Activated CD4-positive, alpha-beta T cell treated with anti-CD3 and anti-CD28 coated beads for 36 hours (primary cell): ENCODE measurements around the gene DCLRE1C. TPM values are rescaled to one million over a fixed set of nuclear protein-coding genes. Genes with fewer than 3 reads are reported as not detected.
"Not testable (repeated sequence)": the region's sequence is repeated elsewhere in the genome, so short reads cannot be mapped to it uniquely, and the experiment has no call there.

Source experiments
- ATAC-seq: fragments of 200-7000 bp; cut with Tn5 transposase; one replicate; pipeline ENCODE4 v1.10.0; 2021; ENCODE audit warnings: mild to moderate bottlenecking, moderate library complexity
- CTCF ChIA-PET: fragments of 350-600 bp; sonication (Branson Sonifier 250); formaldehyde crosslinking; loops from one replicate; lab custom pipeline; 2021; ENCODE audit warnings: antibody characterized with exemption; lab: Charles Lee
- POLR2A ChIA-PET: fragments of 350-600 bp; sonication (Branson Sonifier 250); formaldehyde crosslinking; loops from one replicate; lab custom pipeline; 2021; ENCODE audit warnings: antibody characterized with exemption, inconsistent platforms; lab: Charles Lee
- DNase-seq: peaks from one replicate; pipeline ENCODE4 v3.0.0-alpha.2; 2020
- H3K27ac Mint-ChIP-seq: one replicate; pipeline ENCODE4 v1.8.0; 2021; ENCODE audit warnings: mixed read lengths
- H3K27me3 Mint-ChIP-seq: one replicate; pipeline ENCODE4 v1.8.0; 2021; ENCODE audit warnings: mixed read lengths
- H3K36me3 Mint-ChIP-seq: one replicate; pipeline ENCODE4 v1.8.0; 2021; ENCODE audit warnings: low read depth, mixed read lengths
- H3K4me1 Mint-ChIP-seq: one replicate; pipeline ENCODE4 v1.8.0; 2021; ENCODE audit warnings: mixed read lengths
- H3K4me3 Mint-ChIP-seq: one replicate; pipeline ENCODE4 v1.8.0; 2021; ENCODE audit warnings: mild to moderate bottlenecking, moderate library complexity, mixed read lengths
- H3K9me3 Mint-ChIP-seq: one replicate; pipeline ENCODE4 v1.8.0; 2021; ENCODE audit warnings: low read depth, mixed read lengths
- intact Hi-C, 2 experiments: fragments of 100-400 bp; cut with DNase I in 1 of 2; cut with micrococcal nuclease in 1 of 2; formaldehyde crosslinking; loops; one replicate each; pipeline versions ENCODE4 v1.14.2 to v1.15.1; 2022 to 2024; cut with DNase I, micrococcal nuclease
- total RNA-seq, 2 experiments: library from RNA; stranded (reverse); gene quantifications; one replicate each; pipeline ENCODE4 v1.2.3, GENCODE V29; 2021

The DCLRE1C gene
- total RNA-seq, 2 experiments from 2014 or later, result 17.9 to 30.9 TPM

DNA sequence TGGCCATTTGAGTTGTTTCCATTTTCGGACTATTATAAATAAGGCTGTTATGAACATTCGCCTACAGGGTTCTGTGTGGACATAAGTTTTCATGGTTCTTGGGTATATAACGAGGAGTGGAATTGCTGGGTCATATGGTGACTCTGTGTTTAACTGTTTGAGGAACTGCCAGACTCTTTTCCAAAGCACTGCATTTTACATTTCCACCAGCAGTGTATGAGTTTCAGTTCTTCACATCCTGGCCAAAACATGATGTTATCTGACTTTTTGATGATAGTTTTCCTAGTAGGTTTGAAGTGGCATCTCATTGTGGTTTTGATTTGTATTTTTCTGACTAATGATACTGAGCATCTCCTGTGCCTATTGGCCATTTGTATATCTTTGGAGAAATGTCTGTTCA, 69.8 kb downstream of the DCLRE1C start:
- H3K9me3 Mint-ChIP-seq, result no peaks in the 10 kb centered on the region
- peaks cover 25% of the 10 kb centered on the region for H3K4me1 Mint-ChIP-seq
- no peaks in the 10 kb centered on the region for H3K27me3 Mint-ChIP-seq
- DNase-seq, result no peak
- peak; percentile 72 for ATAC-seq
- CTCF ChIA-PET, result no interaction called here
- intact Hi-C loops, result loop anchor here in 1 of 2 experiments (10.0 kb wide), 1 partner anchor 499 kb away; no protein-coding TSS in a partner anchor
- no peak overlapping the region for H3K4me3 Mint-ChIP-seq
- POLR2A ChIA-PET, result no interaction called here
- H3K27ac Mint-ChIP-seq, result no peak overlapping the region
- peaks cover 19% of the 10 kb centered on the region for H3K36me3 Mint-ChIP-seq

DNA sequence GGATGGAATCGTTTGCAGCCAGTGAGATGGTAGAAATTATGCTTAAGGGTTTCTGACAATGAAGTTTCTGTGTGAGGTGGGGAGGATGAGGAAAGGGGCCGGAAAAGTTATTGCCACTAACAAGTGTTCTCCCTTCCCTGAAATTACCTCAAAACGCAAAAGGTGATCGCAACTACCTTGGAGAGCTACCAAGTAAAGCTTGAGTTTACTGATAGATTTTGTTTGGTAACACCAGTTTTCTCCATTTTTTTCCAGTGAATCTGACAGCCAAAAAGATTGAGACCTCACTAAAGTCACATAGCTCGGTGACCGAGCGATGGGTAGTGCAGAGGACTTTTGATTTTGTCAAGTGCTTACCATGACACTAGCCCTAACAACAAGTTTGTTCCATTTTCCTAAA, 73.7 kb downstream of the DCLRE1C start:
- ChIA-PET CTCF (interaction anchor here (0.7 to 2.2 kb wide), 5 partner anchors 9 to 375 kb away, joined by 3 to 8 read pairs (median 3); partner anchors contain the start of gene DCLRE1C), POLR2A (interaction anchor here (0.7 to 3.2 kb wide), 2 partner anchors 42 to 680 kb away, joined by 3 to 24 read pairs; partner anchors contain the start of genes CDNF, HSPA14 and MSANTD7)
- Mint-ChIP-seq H3K36me3 (peaks cover 19% of the 10 kb centered on the region), H3K4me1 (peaks cover 35% of the 10 kb centered on the region), H3K27ac (peak overlapping the region; percentile 90), H3K27me3 (no peaks in the 10 kb centered on the region), H3K4me3 (peak overlapping the region; percentile 97), H3K9me3 (no peaks in the 10 kb centered on the region)
- no peak for DNase-seq
- ATAC-seq, result no peak
- intact Hi-C loops, result loop anchor here in 1 of 2 experiments (10.0 kb wide), 1 partner anchor 495 kb away; no protein-coding TSS in a partner anchor

DNA sequence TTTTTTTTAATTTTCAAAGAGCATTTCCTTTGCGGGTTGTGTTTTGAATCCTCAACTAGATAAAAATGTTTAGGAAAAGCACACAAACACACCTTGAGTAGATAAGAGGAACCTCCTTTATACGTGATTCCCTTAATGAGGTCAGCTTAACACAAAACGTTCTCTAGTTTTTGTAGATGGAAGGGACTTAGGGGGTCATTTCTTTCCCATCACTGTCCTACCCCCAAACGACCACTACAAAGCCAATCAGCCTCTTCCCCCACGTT, 74.0 kb downstream of the DCLRE1C start:
- DNase-seq, result no peak
- ChIA-PET POLR2A (interaction anchor here (0.7 to 3.2 kb wide), 2 partner anchors 41 to 679 kb away, joined by 3 to 24 read pairs; partner anchors contain the start of genes CDNF, HSPA14 and MSANTD7), CTCF (interaction anchor here (0.7 to 2.2 kb wide), 5 partner anchors 10 to 83 kb away, joined by 3 to 8 read pairs (median 4); partner anchors contain the start of gene DCLRE1C)
- intact Hi-C loops, result loop anchor here (5.0 to 10.0 kb wide), 4 partner anchors 293 to 1293 kb away; partner anchors contain the start of gene PRPF18 (in 1 of the 2)
- Mint-ChIP-seq H3K36me3 (peaks cover 19% of the 10 kb centered on the region), H3K27me3 (no peaks in the 10 kb centered on the region), H3K4me1 (peaks cover 35% of the 10 kb centered on the region), H3K27ac (peak overlapping the region; percentile 90), H3K9me3 (no peaks in the 10 kb centered on the region), H3K4me3 (peak overlapping the region; percentile 97)
- ATAC-seq, result no peak

DNA sequence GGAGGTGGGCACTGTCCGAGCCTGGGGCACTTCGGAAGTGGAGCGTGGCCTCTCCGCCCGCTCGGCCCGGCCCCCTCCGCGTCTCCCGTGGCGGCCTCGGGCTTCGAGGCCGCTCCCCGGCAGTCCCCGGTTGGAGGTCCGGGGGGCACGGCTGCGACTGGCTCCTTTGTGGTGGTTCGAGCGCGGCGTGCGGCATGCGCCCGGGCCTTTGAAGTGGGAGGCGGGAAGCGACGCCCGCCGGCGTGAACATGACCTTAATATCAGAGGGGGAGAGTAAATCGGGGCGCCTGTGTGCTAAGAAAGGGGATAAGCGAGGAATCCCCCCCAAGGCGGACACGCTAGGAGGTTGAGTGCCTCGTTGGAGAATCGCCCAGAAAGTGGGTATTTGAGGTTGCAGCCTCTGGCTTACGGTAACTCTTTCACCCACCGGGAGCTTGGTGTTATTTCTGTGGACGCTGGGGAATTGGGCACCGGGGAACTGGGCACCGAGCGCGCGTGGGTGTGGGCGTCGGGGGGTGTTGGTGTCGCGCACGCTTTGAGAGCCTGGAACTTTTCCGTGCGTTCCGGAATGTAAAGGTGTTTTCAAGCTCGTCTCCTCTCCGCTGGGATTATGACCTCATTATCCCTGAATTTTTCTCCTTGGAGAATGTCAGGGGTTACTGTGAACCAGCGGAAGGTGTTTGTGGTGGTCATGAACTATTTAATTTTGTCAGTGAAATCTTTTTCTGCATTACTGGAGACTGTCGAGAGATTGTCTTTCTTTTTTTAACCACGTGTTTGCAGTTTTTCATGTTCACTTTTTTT, 74.6 kb downstream of the DCLRE1C start:
- ATAC-seq, result peak; percentile 4
- peak; percentile 58 for DNase-seq
- Mint-ChIP-seq H3K36me3 (peaks cover 19% of the 10 kb centered on the region), H3K27me3 (no peaks in the 10 kb centered on the region), H3K4me3 (peak overlapping the region; percentile 97), H3K9me3 (no peaks in the 10 kb centered on the region), H3K27ac (peak overlapping the region; percentile 90), H3K4me1 (peaks cover 35% of the 10 kb centered on the region)
- CTCF ChIA-PET, result interaction anchor here (0.7 to 2.2 kb wide), 8 partner anchors 10 to 342 kb away, joined by 3 to 8 read pairs (median 4); partner anchors contain the start of genes CDNF, DCLRE1C, HSPA14 and MSANTD7
- intact Hi-C loops, result loop anchor here (5.0 kb wide), 3 partner anchors 292 to 1292 kb away; partner anchors contain the start of gene PRPF18 (in 1 of the 2)
- POLR2A ChIA-PET, result interaction anchor here (0.7 to 3.2 kb wide), 9 partner anchors 36 to 694 kb away, joined by 3 to 24 read pairs (median 4); partner anchors contain the start of genes CDNF, DCLRE1C, HSPA14 and MEIG1

DNA sequence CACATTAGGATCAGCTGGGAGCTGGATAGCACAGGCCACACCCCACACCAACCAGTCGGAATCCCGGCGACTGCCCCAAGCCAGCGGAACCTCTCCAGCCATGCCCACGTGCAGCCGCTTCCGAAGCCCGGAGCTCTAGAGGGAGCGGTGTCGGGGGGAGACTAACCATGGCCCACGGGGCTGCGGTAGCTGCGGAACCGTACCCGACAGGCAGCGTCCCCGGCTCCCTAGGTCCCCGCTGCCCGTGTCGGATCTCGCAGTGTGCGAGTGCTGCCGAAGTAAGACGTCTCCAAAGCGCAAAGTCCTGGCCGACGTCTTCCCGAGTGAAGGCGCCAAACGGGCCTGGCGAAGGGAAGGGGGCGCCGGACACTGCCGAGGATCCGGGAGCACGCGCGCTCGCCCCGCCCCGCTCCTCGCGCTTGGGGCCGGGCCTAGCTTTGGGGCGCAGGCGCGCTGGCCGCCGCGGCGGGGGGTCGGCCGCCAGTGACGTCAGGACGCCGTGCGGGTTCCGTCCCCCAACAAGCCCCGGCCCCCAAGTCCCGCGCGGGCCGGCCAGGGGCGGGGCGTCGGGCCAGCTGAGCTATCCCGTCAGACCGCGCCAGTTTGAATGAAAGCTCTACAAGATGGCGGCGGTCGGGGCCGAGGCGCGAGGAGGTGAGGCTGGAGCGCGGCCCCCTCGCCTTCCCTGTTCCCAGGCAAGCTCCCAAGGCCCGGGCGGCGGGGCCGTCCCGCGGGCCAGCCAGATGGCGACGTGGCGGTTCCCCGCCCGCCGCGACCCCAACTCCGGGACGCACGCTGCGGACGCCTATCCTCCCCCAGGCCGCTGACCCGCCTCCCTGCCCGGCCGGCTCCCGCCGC, 75.4 kb downstream of the DCLRE1C start, which contains the start of gene SUV39H2:
SUV39H2 (plus strand) TSS at position 601 of the 858 bp plus-strand sequence; CDS start at position 624, 23 bp downstream.
- Mint-ChIP-seq H3K27ac (peak within 1 kb of the TSS; percentile 93), H3K27me3 (no peaks in the 10 kb centered on the region), H3K4me1 (peaks cover 36% of the 10 kb centered on the region), H3K9me3 (no peaks in the 10 kb centered on the region), H3K36me3 (peaks cover 19% of the 10 kb centered on the region), H3K4me3 (peak within 1 kb of the TSS; percentile 97)
- POLR2A ChIA-PET, result interaction anchor here (0.6 to 3.2 kb wide), 11 partner anchors 17 to 693 kb away, joined by 3 to 24 read pairs (median 3); partner anchors contain the start of genes CDNF, DCLRE1C, HSPA14 and MEIG1
- DNase-seq, result peak; percentile 97
- intact Hi-C loops, result loop anchor here (1.0 to 5.0 kb wide), 10 partner anchors 40 to 1291 kb away; partner anchors contain the start of genes CDNF (in 2 of the 2), DCLRE1C (in 2 of the 2), HSPA14 (in 2 of the 2) and MEIG1 (in 2 of the 2)
- CTCF ChIA-PET, result interaction anchor here (0.7 to 1.2 kb wide), 7 partner anchors 21 to 342 kb away, joined by 3 to 8 read pairs (median 3); partner anchors contain the start of genes CDNF, HSPA14 and MSANTD7
- ATAC-seq, result peak; percentile 92

DNA sequence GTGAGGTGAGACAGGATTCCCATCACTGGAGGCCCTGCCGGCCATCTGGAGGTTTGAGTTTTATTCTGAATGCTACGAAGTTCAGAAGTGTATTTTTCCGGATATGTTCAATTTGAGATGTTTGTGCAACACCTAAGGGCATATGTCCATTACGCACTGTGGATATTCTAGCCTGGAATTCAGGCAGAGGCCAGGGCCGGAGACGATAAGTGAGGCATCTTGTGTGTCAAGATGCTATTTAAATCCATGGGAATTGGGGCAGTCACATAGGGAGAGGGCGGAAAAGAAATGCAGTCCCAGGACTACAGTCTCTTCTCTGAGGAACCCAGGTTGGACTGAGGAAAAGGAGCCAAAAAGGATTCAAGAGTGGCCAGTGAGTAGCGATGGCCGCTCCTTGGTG, 77.1 kb downstream of the DCLRE1C start:
- peak overlapping the region; percentile 97 for H3K4me3 Mint-ChIP-seq
- peaks cover 26% of the 10 kb centered on the region for H3K4me1 Mint-ChIP-seq
- no peak overlapping the region for H3K27ac Mint-ChIP-seq
- ATAC-seq (no peak), DNase-seq (no peak)
- H3K36me3 Mint-ChIP-seq, result peaks cover 8% of the 10 kb centered on the region
- H3K9me3 Mint-ChIP-seq, result no peaks in the 10 kb centered on the region
- intact Hi-C loops, result loop anchor here (5.0 kb wide), 3 partner anchors 289 to 1289 kb away; partner anchors contain the start of gene PRPF18 (in 1 of the 2)
- ChIA-PET POLR2A (no interaction called here), CTCF (no interaction called here)
- no peaks in the 10 kb centered on the region for H3K27me3 Mint-ChIP-seq

DNA sequence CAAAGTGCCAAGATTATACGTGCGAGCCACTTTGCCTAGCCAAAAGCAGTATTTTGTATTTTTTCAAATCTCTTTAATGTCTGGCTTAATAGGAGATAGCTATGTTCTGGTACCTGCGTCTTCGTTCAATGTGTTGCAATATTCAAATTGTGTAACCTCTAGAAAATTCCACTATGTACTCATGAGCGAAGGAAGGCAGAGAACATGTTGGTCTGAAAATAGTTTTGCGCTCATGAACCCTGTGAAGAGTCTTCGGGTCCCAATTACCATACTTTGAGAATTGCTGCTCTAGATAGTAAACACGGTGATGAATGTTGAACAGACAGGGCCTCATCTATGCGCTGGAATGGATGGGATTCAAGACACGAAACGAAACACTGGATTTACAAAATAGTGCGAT, 78.0 kb downstream of the DCLRE1C start:
- Mint-ChIP-seq H3K4me1 (peaks cover 24% of the 10 kb centered on the region), H3K4me3 (no peak overlapping the region), H3K27me3 (no peaks in the 10 kb centered on the region), H3K36me3 (peaks cover 8% of the 10 kb centered on the region), H3K27ac (no peak overlapping the region), H3K9me3 (no peaks in the 10 kb centered on the region)
- no peak for ATAC-seq
- ChIA-PET POLR2A (no interaction called here), CTCF (interaction anchor here (0.6 kb wide), 1 partner anchor 11 kb away, joined by 3 read pairs; no protein-coding TSS in a partner anchor)
- DNase-seq, result no peak
- intact Hi-C loops, result loop anchor here (5.0 kb wide), 3 partner anchors 289 to 1289 kb away; partner anchors contain the start of gene PRPF18 (in 1 of the 2)

DNA sequence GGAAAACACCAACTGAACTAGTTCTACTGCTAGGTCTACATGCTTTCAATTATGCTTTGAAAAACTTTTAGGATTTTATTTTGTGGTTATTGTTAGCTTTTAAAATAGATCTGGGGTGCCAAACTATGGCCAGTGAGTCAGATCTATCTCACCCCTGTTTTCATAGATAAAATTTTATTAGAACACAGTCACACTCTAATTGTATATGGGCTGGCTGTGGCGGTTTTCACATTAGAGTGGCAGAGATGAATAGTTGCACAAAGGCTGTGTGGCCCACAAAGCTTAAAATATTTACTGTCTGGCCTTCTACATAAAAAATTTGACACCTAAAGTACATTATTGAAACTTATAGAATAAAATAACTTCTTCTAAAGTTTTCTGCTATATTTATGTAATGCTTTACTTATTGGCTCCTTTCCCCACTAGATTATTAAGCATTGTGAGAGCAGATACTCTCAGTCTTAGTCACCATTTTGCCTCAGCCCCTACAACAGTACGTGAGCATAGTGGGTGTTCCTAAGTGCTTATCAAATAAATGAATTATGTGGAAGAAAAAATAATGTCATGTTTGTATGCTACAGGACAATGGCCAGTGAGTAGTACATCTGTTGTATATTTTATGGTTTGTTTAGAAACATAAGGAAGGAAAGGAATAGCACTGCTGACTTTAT, 80.7 kb downstream of the DCLRE1C start:
- intact Hi-C loops, result no loop called here
- H3K27me3 Mint-ChIP-seq, result no peaks in the 10 kb centered on the region

DNA sequence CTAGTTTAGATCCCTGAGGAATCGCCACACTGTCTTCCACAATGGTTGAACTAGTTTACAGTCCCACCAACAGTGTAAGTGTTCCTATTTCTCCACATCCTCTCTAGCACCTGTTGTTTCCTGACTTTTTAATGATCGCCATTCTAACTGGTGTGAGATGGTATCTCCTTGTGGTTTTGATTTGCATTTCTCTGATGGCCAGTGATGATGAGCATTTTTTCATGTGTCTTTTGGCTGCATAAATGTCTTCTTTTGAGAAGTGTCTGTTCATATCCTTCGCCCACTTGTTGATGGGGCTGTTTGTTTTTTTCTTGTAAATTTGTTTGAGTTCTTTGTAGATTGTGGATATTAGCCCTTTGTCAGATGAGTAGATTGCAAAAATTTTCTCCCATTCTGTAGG, 89.0 kb downstream of the DCLRE1C start:
- H3K9me3 Mint-ChIP-seq, H3K4me3 Mint-ChIP-seq, POLR2A ChIA-PET, intact Hi-C loops, H3K27me3 Mint-ChIP-seq, H3K27ac Mint-ChIP-seq, ATAC-seq, DNase-seq, H3K4me1 Mint-ChIP-seq: not testable (repeated sequence)
- H3K36me3 Mint-ChIP-seq, result peaks cover 45% of the 10 kb centered on the region
- CTCF ChIA-PET, result interaction anchor here (0.6 kb wide), 1 partner anchor 18 kb away, joined by 5 read pairs; no protein-coding TSS in a partner anchor

More for the DNA sequence above, 80.7 kb downstream of the DCLRE1C start:
- no peak overlapping the region for H3K27ac Mint-ChIP-seq
- ChIA-PET CTCF (interaction anchor here (1.2 kb wide), 1 partner anchor 294 kb away, joined by 3 read pairs; no protein-coding TSS in a partner anchor), POLR2A (interaction anchor here (0.6 kb wide), 1 partner anchor 37 kb away, joined by 5 read pairs; no protein-coding TSS in a partner anchor)
- peaks cover 9% of the 10 kb centered on the region for H3K36me3 Mint-ChIP-seq
- H3K4me3 Mint-ChIP-seq, result no peak overlapping the region
- H3K4me1 Mint-ChIP-seq, result peaks cover 14% of the 10 kb centered on the region
- no peaks in the 10 kb centered on the region for H3K9me3 Mint-ChIP-seq
- DNase-seq, result no peak
- no peak for ATAC-seq

DNA sequence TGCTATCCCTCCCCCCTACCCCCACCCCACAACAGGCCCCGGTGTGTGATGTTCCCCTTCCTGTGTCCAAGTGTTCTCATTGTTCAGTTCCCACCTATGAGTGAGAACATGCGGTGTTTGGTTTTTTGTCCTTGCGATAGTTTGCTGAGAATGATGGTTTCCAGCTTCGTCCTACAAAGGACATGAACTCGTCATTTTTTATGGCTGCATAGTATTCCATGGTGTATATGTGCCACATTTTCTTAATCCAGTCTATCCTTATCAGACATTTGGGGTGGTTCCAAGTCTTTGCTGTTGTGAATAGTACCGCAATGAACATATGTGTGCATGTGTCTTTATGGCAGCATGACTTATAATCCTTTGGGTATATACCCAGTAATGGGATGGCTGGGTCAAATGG, 89.4 kb downstream of the DCLRE1C start:
- not testable (repeated sequence) for H3K27ac Mint-ChIP-seq

More for the DNA sequence above, 89.4 kb downstream of the DCLRE1C start:
- CTCF ChIA-PET, DNase-seq, H3K4me1 Mint-ChIP-seq, H3K27me3 Mint-ChIP-seq, ATAC-seq, intact Hi-C loops, H3K9me3 Mint-ChIP-seq, POLR2A ChIA-PET, H3K4me3 Mint-ChIP-seq: not testable (repeated sequence)
- H3K36me3 Mint-ChIP-seq, result peaks cover 42% of the 10 kb centered on the region
